Measurements from ENCODE around the gene ACP2.

Gene ACP2, protein sequence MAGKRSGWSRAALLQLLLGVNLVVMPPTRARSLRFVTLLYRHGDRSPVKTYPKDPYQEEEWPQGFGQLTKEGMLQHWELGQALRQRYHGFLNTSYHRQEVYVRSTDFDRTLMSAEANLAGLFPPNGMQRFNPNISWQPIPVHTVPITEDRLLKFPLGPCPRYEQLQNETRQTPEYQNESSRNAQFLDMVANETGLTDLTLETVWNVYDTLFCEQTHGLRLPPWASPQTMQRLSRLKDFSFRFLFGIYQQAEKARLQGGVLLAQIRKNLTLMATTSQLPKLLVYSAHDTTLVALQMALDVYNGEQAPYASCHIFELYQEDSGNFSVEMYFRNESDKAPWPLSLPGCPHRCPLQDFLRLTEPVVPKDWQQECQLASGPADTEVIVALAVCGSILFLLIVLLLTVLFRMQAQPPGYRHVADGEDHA

DNA sequence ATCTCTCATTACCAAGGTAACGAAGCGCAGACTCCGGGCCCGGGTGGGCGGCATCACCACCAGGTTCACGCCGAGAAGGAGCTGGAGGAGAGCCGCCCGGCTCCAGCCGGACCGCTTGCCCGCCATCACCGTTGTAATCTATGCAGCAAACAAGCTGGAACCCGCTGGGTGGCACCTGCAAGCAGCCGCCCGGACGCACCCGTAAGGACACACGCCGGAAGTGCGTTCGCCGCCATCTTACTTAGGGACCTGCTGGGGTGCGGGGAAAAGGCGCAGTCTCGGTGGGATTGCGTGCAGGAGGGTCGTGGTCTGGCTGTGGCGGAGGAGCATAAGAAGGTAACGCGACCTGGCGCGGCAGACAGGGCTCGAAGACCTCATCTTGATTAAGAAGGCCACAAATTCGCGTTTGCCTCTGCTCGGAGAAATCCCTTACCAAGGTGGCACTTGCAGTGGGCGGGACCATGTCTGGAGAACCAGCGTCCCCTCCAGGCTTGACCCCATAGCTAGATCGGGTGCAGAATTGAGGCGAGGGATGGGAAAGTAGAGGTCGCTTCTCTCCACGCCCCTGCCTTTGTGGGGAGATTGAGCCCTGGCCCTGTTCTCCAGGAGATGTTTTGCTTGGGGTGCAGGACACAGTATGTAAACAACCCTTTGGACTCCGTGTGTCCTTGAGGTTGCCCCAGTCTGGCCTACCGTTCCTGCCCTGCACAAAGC is at the start of gene ACP2:
Gene ACP2 (minus strand): TSS at position 151 of the 714 bp plus-strand sequence. CDS start 25 bp downstream, at position 126.
- DNase-seq (ENCODE audit: low read depth in 2 of 2) = peak; percentile 79

GRCh38 chr11:47296045-47296444 is 47.4 kb upstream of the ACP2 start:
- DNase-seq (ENCODE audit: low read depth in 2 of 2) = no peak

DNA sequence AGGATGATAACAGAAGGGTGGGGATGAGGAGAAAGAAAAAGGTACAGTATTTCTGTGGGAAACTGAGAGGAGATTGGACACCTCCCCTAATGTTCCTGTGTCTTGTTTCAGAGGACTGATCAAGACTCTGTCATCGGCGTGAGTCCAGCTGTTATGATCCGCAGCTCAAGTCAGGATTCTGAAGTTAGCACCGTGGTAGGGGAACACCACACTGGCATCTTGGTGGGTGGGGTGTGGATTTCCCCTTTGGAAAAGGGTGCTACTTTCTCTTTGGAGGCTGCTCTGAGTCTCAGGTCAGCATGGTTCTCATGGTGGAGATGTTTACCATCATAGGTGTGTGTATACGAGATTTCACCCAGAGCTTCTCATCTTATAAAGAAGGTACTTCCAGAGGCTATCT is 46.8 kb upstream of the ACP2 start:
- no peak for DNase-seq (ENCODE audit: low read depth in 2 of 2)

GRCh38 chr11:47289856-47290255 is 41.2 kb upstream of the ACP2 start:
- DNase-seq (ENCODE audit: low read depth in 2 of 2) = no peak

DNA sequence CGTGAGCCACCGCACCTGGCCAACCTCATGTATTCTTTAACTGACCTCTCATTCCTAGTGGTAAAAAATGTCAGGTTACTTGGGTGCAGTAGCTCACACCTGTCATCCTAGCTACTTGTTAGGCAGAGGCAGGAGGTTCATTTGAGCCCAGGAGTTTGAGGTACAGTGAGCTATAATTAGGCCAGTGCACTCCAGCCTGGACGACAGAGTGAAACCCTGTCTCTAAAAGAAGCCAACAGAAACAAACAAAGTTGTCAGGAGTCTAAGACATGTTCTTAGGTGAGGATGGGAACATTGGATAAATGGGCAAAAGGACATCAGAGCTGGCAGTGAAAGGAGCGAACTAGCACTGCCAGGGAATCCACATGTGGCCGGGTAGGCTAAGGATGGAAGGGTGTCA is 39.5 kb upstream of the ACP2 start:
- DNase-seq (ENCODE audit: low read depth in 2 of 2) = no peak

DNA sequence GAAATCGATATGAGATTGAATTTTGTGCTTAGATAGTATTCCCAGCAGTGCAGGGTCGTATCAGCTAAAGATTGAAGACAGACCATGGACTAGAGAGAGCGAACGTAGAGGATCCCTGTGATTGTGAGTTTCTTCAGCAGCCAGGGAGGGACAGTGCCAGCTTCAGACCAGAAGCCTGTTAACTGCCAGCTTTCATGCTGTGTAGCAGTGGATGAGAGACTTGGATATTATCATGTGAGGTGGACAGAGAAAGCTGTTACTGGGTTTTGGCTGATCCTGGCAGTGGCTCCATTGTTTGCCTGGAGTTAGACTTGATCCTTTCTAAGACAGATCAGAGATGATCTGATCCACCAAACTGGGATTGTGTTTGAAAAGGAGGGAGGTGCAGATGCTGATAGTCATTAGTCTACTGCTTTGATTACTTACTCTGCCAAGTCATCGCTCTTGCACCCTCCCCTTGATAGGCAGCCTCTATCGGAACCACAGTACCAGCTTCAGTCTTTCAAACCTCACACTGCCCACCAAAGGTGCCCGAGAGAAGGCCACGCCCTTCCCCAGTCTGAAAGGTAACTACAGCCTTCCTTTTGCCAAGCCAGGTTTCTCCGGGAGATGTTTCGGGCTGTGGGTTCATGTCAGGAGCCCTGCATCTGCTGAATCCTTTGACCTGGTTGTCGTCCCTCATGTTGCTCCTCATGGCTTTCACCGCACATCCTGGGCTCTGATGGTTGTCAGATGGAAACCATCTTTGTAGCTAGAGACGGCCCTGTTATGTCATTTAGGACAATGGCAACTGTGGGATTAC is 37.6 kb upstream of the ACP2 start:
- no peak for DNase-seq (ENCODE audit: low read depth in 2 of 2)

DNA sequence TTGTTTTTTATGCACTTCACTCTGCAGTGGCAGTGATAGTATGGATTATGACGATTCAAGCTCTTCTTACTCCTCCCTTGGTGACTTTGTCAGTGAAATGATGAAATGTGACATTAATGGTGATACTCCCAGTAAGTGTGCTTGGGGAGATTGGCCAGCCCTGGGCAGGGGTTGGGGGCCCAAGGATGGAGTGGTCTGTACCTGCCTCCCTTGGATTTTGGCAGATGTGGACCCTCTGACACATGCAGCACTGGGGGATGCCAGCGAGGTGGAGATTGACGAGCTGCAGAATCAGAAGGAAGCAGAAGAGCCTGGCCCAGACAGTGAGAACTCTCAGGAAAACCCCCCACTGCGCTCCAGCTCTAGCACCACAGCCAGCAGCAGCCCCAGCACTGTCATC is 35.5 kb upstream of the ACP2 start:
- DNase-seq (ENCODE audit: low read depth in 2 of 2) = no peak

GRCh38 chr11:47282462-47282861 is 33.8 kb upstream of the ACP2 start:
- no peak for DNase-seq (ENCODE audit: low read depth in 2 of 2)

GRCh38 chr11:47280860-47281259 is 32.2 kb upstream of the ACP2 start:
- DNase-seq (ENCODE audit: low read depth in 2 of 2) = no peak

GRCh38 chr11:47280099-47280498 is 31.5 kb upstream of the ACP2 start:
- DNase-seq (ENCODE audit: low read depth in 2 of 2) = no peak

GRCh38 chr11:47278769-47279168 is 30.2 kb upstream of the ACP2 start:
- no peak for DNase-seq (ENCODE audit: low read depth in 2 of 2)

GRCh38 chr11:47278058-47278457 is 29.4 kb upstream of the ACP2 start:
- DNase-seq (ENCODE audit: low read depth in 2 of 2) = no peak

GRCh38 chr11:47276923-47277322 is 28.3 kb upstream of the ACP2 start:
- DNase-seq (ENCODE audit: low read depth in 2 of 2) = no peak

DNA sequence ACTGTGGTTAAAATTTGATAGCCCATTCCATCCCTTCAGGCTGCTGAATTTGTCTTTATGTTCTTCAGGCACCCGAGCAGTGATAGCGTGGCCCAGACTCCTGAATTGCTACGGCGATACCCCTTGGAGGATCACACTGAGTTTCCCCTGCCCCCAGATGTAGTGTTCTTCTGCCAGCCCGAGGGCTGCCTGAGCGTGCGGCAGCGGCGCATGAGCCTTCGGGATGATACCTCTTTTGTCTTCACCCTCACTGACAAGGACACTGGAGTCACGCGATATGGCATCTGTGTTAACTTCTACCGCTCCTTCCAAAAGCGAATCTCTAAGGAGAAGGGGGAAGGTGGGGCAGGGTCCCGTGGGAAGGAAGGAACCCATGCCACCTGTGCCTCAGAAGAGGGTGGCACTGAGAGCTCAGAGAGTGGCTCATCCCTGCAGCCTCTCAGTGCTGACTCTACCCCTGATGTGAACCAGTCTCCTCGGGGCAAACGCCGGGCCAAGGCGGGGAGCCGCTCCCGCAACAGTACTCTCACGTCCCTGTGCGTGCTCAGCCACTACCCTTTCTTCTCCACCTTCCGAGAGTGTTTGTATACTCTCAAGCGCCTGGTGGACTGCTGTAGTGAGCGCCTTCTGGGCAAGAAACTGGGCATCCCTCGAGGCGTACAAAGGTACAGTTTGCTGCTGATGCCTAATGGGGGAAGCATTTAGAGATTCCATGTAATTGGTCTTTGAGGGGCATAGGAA is 26.1 kb upstream of the ACP2 start:
- DNase-seq (ENCODE audit: low read depth in 2 of 2) = no peak

GRCh38 chr11:47272706-47273105 is 24.1 kb upstream of the ACP2 start:
- no peak for DNase-seq (ENCODE audit: low read depth in 2 of 2)

GRCh38 chr11:47271961-47272661 is 23.5 kb upstream of the ACP2 start:
- DNase-seq (ENCODE audit: low read depth in 2 of 2) = no peak

GRCh38 chr11:47271328-47271727 is 22.7 kb upstream of the ACP2 start:
- no peak for DNase-seq (ENCODE audit: low read depth in 2 of 2)

DNA sequence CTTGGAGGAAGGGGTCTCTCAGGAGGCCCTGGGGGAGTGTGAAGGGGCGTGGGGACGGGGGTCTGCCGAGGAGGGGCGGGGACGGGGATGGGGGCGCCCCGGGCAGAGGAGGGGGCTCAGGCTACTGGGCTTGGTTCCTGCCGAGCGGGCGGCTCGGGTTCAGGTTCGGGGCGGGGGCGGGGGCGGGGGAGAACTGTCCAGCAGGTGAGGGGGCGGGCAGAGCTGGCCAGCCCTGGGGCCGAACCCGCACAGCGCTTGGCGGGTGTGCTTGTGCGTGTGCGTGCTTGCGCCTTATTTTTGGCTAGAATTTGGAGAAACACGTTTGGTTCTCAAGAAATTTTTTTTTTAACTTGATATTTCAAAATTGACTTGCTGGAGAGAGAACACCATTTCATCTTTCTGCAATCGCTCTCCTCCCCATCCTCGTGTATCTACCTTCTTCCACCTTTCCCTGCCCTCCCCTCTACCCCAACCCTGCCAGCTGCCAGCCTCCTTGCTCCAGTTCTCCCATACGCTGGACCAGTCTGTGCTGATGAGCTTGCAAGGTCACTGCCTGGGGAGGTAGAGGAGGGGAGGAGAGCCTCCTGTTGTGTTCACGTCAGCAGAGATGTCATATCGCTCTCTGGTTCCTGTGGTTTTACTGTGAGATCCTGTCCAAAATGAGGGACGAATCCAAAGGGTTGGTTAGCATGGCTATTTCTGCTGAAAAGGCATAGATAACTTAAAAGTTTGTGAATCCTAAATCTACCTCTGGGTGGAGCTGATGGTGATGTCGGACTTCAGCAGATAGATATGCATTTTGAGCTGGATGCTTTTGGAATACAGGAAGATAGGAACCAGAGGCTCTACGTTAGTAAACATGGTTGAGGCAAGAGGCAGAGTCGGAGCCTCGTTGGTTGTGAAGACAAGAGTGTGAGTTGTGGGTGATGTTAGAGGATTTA is 22.0 kb upstream of the ACP2 start:
- no peak for DNase-seq (ENCODE audit: low read depth in 2 of 2)

GRCh38 chr11:47269829-47270305 is 21.3 kb upstream of the ACP2 start, which contains the start of gene MADD:
Gene MADD (plus strand): TSS chr11:47270133.
- peak; percentile 85 to 90 for DNase-seq (ENCODE audit: low read depth in 2 of 2)

All from stimulated activated CD8-positive, alpha-beta memory T cell treated with anti-CD3 and anti-CD28 coated beads, Interleukin-15, amount 100 ng/mL, for 48 hours (primary cell).